HUES48 (cell line): Measurements from ENCODE around the gene TADA2B.
A peak's percentile ranks its signal among the peaks of the same experiment; 100 is the strongest.

Experiments
- H3K27ac ChIP-seq: one replicate; pipeline ENCODE4 v1.7.0; 2013; ENCODE audit warnings: low read depth, low read length, inconsistent platforms
- H3K27me3 ChIP-seq: 2 replicates; pipeline ENCODE4 v1.6.1; 2013; ENCODE audit warnings: mild to moderate bottlenecking, low read length; ENCODE audit not compliant: control insufficient read depth, insufficient read depth
- H3K36me3 ChIP-seq: 2 replicates; pipeline ENCODE4 v1.6.1; 2013; ENCODE audit warnings: low read length; ENCODE audit not compliant: control insufficient read depth, insufficient read depth
- H3K4me1 ChIP-seq: 2 replicates; pipeline ENCODE4 v1.6.1; 2013; ENCODE audit warnings: mild to moderate bottlenecking, low read length; ENCODE audit not compliant: control insufficient read depth, insufficient read depth
- H3K4me3 ChIP-seq: 2 replicates; pipeline ENCODE4 v1.5.1; 2013; ENCODE audit warnings: mild to moderate bottlenecking, low read depth, low read length
- H3K9ac ChIP-seq: 2 replicates; pipeline ENCODE4 v1.6.1; 2013; ENCODE audit warnings: mild to moderate bottlenecking, low read depth, low read length, moderate library complexity
- H3K9me3 ChIP-seq: 2 replicates; pipeline ENCODE4 v1.6.1; 2013; ENCODE audit warnings: low read length; ENCODE audit not compliant: control insufficient read depth, insufficient read depth

Gene TADA2B

DNA sequence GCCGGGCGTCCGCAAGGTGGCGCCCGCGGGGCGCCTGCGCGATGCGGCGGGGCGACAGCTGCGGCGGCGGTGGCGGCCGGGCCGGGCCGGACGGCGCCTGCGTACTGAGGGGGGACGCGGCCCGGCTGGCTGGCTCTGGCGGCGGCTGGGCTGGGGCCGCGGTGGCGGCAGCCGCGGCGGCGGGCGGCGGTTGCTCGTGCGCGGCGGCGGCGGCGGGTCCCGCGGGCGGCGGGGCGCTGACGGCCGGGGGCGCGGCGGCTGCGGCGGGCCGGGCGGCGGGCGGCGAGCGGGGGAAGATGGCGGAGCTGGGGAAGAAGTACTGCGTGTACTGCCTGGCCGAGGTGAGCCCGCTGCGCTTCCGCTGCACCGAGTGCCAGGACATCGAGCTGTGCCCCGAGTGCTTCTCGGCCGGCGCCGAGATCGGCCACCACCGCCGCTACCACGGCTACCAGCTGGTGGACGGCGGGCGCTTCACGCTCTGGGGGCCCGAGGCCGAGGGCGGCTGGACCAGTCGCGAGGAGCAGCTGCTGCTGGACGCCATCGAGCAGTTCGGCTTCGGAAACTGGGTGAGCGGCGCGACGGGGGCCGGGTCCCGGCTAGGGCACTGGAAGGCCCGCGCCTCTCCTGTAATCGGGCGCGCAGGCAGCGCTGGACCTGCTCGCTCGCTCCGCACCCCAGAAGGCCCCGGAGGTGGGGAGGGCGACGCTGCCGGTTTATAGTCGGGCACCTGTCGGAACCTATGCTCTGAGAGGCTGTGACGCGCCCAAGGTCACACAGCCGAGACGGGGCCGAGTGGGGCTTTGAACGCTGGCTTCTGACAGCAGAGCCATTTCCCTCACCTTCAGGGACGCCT is at the start of gene TADA2B:
TSS of gene TADA2B (plus strand) at position 89 of the 853 bp plus-strand sequence. CDS start at position 297, 208 bp downstream.
- Histone ChIP-seq H3K4me1 (peaks cover 12% of the 10 kb centered on the region; the same call in 1 of the 2 replicates), H3K9me3 (no peaks in the 10 kb centered on the region), H3K36me3 (no peaks in the 10 kb centered on the region), H3K27me3 (peaks cover 22% of the 10 kb centered on the region), H3K4me3 (peak within 1 kb of the TSS; percentile 97), H3K9ac (peak within 1 kb of the TSS; percentile 81), H3K27ac (peak within 1 kb of the TSS; percentile 47)

DNA sequence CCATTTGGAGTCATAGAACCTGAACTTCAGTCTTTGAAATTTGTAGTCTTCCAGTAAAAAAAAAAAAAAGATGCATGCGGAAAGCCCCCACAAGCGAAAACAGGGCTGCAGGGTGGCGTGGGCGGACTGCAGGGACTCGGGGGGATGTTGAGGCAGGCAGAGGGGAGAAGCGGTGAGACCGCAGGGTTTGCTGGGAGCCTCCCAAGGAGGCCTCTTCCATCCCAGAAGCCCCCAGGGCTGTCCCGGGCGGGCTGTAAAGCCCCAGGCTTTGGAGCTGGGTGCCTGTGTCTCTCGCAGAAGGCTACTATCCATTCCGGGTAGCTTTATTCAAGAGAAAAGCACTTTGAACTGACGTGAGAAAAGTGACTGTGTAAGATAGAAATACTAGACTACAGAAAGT is 46.7 kb upstream of the TADA2B start:
- no peak overlapping the region for H3K27ac ChIP-seq
- H3K36me3 ChIP-seq, result peaks cover 78% of the 10 kb centered on the region
- no peaks in the 10 kb centered on the region for H3K9me3 ChIP-seq

GRCh38 chr4:6999172-7000086 is 43.7 kb upstream of the TADA2B start:
- Histone ChIP-seq H3K4me3 (no peak overlapping the region), H3K4me1 (no peaks in the 10 kb centered on the region), H3K27ac (no peak overlapping the region), H3K27me3 (no peaks in the 10 kb centered on the region), H3K9ac (no peak overlapping the region), H3K36me3 (peaks cover 87% of the 10 kb centered on the region), H3K9me3 (no peaks in the 10 kb centered on the region)

More for the DNA sequence above, 46.7 kb upstream of the TADA2B start:
- no peak overlapping the region for H3K9ac ChIP-seq
- no peak overlapping the region for H3K4me3 ChIP-seq
- H3K4me1 ChIP-seq, result no peaks in the 10 kb centered on the region
- H3K27me3 ChIP-seq, result no peaks in the 10 kb centered on the region

DNA sequence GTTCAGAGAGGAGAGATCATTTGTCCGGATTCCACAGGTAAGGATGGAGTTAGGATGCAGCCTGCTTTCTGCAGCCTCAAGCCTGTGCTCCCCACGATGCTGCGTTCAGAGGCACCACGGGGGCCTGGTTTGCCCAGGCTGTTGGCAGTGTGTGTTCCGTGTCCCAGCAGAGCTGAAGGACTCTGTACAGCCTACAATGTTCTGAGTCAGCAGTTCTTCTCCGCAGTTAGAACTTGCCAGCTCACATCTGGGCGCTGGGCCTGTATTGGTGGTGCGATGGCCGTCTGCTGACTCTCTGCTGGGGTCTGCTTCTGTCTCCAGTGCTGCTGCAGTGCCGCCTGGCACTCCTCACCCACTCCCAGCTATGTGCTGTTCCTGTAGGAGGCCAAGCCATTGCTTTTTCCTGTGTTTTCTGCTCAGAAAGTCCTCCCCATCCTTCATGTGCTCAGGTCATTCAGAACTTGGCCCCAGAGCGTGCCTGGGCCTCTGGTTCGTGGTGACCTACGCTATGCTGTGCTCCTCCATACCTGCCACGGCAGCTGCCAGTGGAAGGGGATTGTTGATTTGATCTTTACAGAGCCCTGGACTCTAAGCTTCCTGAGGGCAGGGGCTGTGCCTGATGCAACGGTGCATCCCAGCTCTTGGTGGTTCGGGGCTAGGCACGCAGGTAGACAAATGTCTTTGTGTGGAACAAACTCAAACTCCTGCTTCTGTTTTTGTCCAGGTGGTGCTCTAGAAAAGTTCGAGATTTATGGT is 42.6 kb upstream of the TADA2B start:
- Histone ChIP-seq H3K4me1 (no peaks in the 10 kb centered on the region), H3K27me3 (no peaks in the 10 kb centered on the region), H3K36me3 (peaks cover 87% of the 10 kb centered on the region), H3K9ac (no peak overlapping the region), H3K4me3 (no peak overlapping the region), H3K27ac (no peak overlapping the region), H3K9me3 (no peaks in the 10 kb centered on the region)

GRCh38 chr4:7001271-7001670 is 41.9 kb upstream of the TADA2B start:
- no peak overlapping the region for H3K4me3 ChIP-seq
- H3K27me3 ChIP-seq, result no peaks in the 10 kb centered on the region
- H3K9ac ChIP-seq, result no peak overlapping the region
- no peaks in the 10 kb centered on the region for H3K4me1 ChIP-seq
- no peaks in the 10 kb centered on the region for H3K9me3 ChIP-seq
- H3K27ac ChIP-seq, result no peak overlapping the region
- H3K36me3 ChIP-seq, result peaks cover 91% of the 10 kb centered on the region

GRCh38 chr4:7002336-7002735 is 40.8 kb upstream of the TADA2B start:
- Histone ChIP-seq H3K36me3 (peaks cover 86% of the 10 kb centered on the region), H3K4me1 (peaks cover 10% of the 10 kb centered on the region), H3K4me3 (no peak overlapping the region), H3K9me3 (no peaks in the 10 kb centered on the region), H3K27me3 (no peaks in the 10 kb centered on the region), H3K9ac (no peak overlapping the region), H3K27ac (no peak overlapping the region)

DNA sequence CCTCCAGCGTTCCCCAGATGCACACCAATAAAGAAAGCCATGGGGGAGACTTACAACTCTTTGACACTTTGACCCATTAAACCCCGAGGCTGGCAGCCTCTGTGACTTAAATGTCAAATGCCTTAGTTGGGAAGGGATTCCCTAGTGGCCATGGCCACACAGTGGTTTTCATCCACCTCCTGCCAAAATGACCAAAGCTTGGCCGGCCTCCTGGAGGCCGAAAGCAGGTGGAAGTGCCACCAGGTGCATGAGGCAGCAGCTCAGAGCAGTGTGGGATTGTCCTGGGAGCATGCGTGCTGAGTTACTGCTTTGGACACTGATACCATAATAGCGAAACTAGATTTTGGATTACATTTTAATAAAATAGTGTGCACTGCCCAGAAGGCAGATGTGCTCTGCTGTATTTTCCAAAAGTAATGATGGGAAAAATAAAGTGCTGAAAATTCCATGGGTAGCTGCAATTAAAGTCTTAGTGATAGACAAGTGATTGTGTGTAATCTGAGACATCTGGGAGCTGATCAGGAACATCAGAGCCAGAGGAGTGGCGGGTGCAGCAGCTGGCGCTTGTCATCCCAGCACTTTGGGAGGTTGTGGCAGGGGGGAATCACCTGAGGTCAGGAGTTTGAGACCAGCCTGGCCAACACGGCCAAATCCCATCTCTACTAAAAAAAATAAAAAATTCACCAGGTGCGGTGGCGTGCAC is 39.8 kb upstream of the TADA2B start:
- Histone ChIP-seq H3K4me1 (peaks cover 16% of the 10 kb centered on the region), H3K27me3 (no peaks in the 10 kb centered on the region), H3K36me3 (peaks cover 79% of the 10 kb centered on the region), H3K4me3 (no peak overlapping the region), H3K9ac (no peak overlapping the region), H3K27ac (no peak overlapping the region), H3K9me3 (no peaks in the 10 kb centered on the region)

- Histone ChIP-seq H3K9ac (no peak overlapping the region), H3K4me3 (no peak overlapping the region), H3K36me3 (peaks cover 77% of the 10 kb centered on the region), H3K9me3 (no peaks in the 10 kb centered on the region), H3K27ac (no peak overlapping the region), H3K27me3 (no peaks in the 10 kb centered on the region), H3K4me1 (peaks cover 19% of the 10 kb centered on the region)
Observed at GRCh38 chr4:7003879-7004240, 39.3 kb upstream of the TADA2B start.

- peaks cover 77% of the 10 kb centered on the region for H3K36me3 ChIP-seq
- no peaks in the 10 kb centered on the region for H3K27me3 ChIP-seq
- H3K4me1 ChIP-seq, result peaks cover 22% of the 10 kb centered on the region
- H3K9me3 ChIP-seq, result no peaks in the 10 kb centered on the region
- H3K9ac ChIP-seq, result no peak overlapping the region
- peak overlapping the region; percentile 17 for H3K27ac ChIP-seq
- H3K4me3 ChIP-seq, result no peak overlapping the region
Observed at GRCh38 chr4:7004331-7004730, 38.8 kb upstream of the TADA2B start.

GRCh38 chr4:7005571-7005970 is 37.6 kb upstream of the TADA2B start:
- H3K9me3 ChIP-seq, result no peaks in the 10 kb centered on the region
- H3K9ac ChIP-seq, result no peak overlapping the region
- no peak overlapping the region for H3K4me3 ChIP-seq
- peaks cover 75% of the 10 kb centered on the region for H3K36me3 ChIP-seq
- H3K27ac ChIP-seq, result no peak overlapping the region
- H3K4me1 ChIP-seq, result peaks cover 22% of the 10 kb centered on the region
- H3K27me3 ChIP-seq, result no peaks in the 10 kb centered on the region
